ENCODE data around the gene MECP2.

MECP2 gene

DNA sequence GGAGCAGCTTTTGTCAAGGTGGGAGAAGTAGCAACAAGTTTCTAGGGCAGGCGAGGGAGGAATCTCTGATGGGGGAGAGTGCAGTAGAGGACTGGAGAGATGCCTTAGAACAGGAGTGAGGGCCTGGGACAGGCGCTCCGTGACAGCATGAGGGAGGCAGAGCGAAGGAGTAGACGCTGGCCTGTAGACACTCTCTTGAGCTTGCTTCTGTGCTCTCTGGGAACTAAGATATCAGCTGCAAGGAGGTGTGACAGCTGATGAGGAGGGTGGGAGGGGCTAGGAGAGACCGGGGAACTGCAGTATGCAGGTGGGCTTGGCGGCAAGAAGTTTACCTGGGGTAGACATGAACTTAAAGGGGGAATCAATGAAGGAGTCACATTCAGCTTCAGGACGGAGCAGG lies 35.7 kb downstream of the MECP2 start:
- H3K23ac ChIP-seq (ENCODE audit: low read length), result no peak overlapping the region
- H2BK5ac ChIP-seq (ENCODE audit: low read depth, low read length, poor library complexity), result no peak overlapping the region
- no peak overlapping the region for H3K4me3 ChIP-seq (ENCODE audit: low read depth, low read length)
- H4K12ac ChIP-seq (ENCODE audit: low read depth, low read length), result no peak overlapping the region
- peaks cover 0 to 5% of the 10 kb centered on the region in 2 experiments for H3K4me1 ChIP-seq (ENCODE audit: control insufficient read depth in 1 of 2, insufficient read depth in 2 of 2, low read length in 2 of 2)
- H2AK5ac ChIP-seq (ENCODE audit: low read length), result no peak overlapping the region
- H3K79me1 ChIP-seq (ENCODE audit: low read length), result no peaks in the 10 kb centered on the region
- no peaks in the 10 kb centered on the region for H3K9me3 ChIP-seq (ENCODE audit: insufficient read depth, low read depth, low read length)
- peak overlapping the region; percentile 12 for H3K4ac ChIP-seq (ENCODE audit: low read depth, low read length)
- WGBS (ENCODE audit: extremely low coverage, insufficient coverage, insufficient read length), result no CpG with 5 or more reads among the region's 8 CpGs
- no peak overlapping the region for H4K91ac ChIP-seq (ENCODE audit: low read depth, low read length)
- no peak overlapping the region for H2AFZ ChIP-seq (ENCODE audit: insufficient read depth, low read length, poor library complexity)
- no peak overlapping the region for H3K27ac ChIP-seq (ENCODE audit: low read depth, low read length)
- H3K79me2 ChIP-seq (ENCODE audit: control insufficient read depth, insufficient read depth, low read length, poor library complexity), result peaks cover 4% of the 10 kb centered on the region
- no peak overlapping the region for H3K18ac ChIP-seq (ENCODE audit: low read length)
- no peak for DNase-seq
- H3K9ac ChIP-seq (ENCODE audit: low read length), result no peak overlapping the region
- no peak overlapping the region for H3K14ac ChIP-seq (ENCODE audit: low read length)
- H3K36me3 ChIP-seq (ENCODE audit: control insufficient read depth in 1 of 2, insufficient read depth in 2 of 2, low read length in 2 of 2), result peaks cover 3 to 5% of the 10 kb centered on the region in 2 experiments
- H4K8ac ChIP-seq (ENCODE audit: low read depth, low read length), result no peak overlapping the region
- no peaks in the 10 kb centered on the region for H3K27me3 ChIP-seq (ENCODE audit: insufficient read depth, low read length)
- H3K4me2 ChIP-seq (ENCODE audit: low read length), result no peak overlapping the region
- no peak overlapping the region for H2BK120ac ChIP-seq (ENCODE audit: insufficient read depth, low read length, poor library complexity)
- H2BK12ac ChIP-seq (ENCODE audit: low read length), result no peak overlapping the region

DNA sequence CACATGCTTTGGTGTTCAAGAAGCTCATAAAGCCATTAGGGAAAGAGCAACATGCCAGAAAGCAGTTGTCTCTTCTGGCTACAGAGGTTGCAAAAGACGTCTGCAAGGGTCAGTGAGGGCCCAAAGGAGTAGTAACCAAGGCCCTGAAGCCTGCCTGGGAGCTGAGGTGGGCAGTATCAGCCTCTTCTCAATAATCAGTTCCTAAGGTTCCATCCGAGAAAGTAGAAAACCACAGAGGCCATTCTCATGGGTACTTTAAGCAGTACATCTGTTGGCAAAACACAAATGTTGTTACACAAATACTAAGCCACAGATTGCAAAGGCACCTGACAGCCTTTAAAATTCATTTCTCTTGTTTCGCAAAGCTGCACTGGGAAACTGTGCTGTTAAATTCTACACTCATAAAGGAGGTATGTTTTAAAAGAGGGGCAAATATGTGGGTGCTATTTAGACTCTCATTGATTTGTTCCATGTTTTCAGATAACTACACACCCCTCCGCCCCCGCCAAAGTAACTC lies 37.7 kb downstream of the MECP2 start:
- H3K4me1 ChIP-seq (ENCODE audit: control insufficient read depth in 1 of 2, insufficient read depth in 2 of 2, low read length in 2 of 2), result peaks cover 0 to 5% of the 10 kb centered on the region in 2 experiments
- no peaks in the 10 kb centered on the region for H3K27me3 ChIP-seq (ENCODE audit: insufficient read depth, low read length)
- no peak overlapping the region for H3K4me2 ChIP-seq (ENCODE audit: low read length)
- no peak overlapping the region for H2BK120ac ChIP-seq (ENCODE audit: insufficient read depth, low read length, poor library complexity)
- no peak overlapping the region for H2AFZ ChIP-seq (ENCODE audit: insufficient read depth, low read length, poor library complexity)
- no peak overlapping the region for H3K4me3 ChIP-seq (ENCODE audit: low read depth, low read length)
- DNase-seq, result no peak
- no peak overlapping the region for H2BK12ac ChIP-seq (ENCODE audit: low read length)
- H3K79me1 ChIP-seq (ENCODE audit: low read length), result no peaks in the 10 kb centered on the region
- H4K12ac ChIP-seq (ENCODE audit: low read depth, low read length), result no peak overlapping the region
- no peak overlapping the region for H3K9ac ChIP-seq (ENCODE audit: low read length)
- no peak overlapping the region for H3K14ac ChIP-seq (ENCODE audit: low read length)
- peaks cover 4% of the 10 kb centered on the region for H3K79me2 ChIP-seq (ENCODE audit: control insufficient read depth, insufficient read depth, low read length, poor library complexity)
- no peak overlapping the region for H2AK5ac ChIP-seq (ENCODE audit: low read length)
- no peak overlapping the region for H3K23ac ChIP-seq (ENCODE audit: low read length)
- no peak overlapping the region for H4K8ac ChIP-seq (ENCODE audit: low read depth, low read length)
- H3K18ac ChIP-seq (ENCODE audit: low read length), result no peak overlapping the region
- no peak overlapping the region for H2BK5ac ChIP-seq (ENCODE audit: low read depth, low read length, poor library complexity)
- H3K4ac ChIP-seq (ENCODE audit: low read depth, low read length), result no peak overlapping the region
- H3K27ac ChIP-seq (ENCODE audit: low read depth, low read length), result no peak overlapping the region
- peaks cover 5% of the 10 kb centered on the region in 2 experiments for H3K36me3 ChIP-seq (ENCODE audit: control insufficient read depth in 1 of 2, insufficient read depth in 2 of 2, low read length in 2 of 2)
- no peak overlapping the region for H4K91ac ChIP-seq (ENCODE audit: low read depth, low read length)
- H3K9me3 ChIP-seq (ENCODE audit: insufficient read depth, low read depth, low read length), result no peaks in the 10 kb centered on the region
- WGBS (ENCODE audit: extremely low coverage, insufficient coverage, insufficient read length), result no CpG with 5 or more reads among the region's 5 CpGs

DNA sequence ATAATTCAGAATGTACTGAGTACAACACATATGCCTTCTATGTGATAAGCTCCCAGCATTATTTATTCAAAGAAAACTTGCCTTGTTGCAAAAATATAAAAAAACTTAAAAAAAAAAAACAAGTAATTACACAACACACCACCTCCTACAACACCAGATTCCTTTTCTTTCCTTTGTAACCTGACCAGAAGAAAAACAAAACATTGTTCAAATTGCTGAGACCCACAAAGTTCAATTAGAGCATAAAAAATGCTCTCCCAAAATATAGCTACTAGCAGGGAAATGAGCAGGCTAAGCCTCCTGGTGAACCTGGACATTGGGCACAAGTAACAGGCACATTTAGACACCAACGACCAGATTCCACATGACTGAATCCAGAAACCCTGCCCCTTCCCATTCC lies 38.3 kb downstream of the MECP2 start:
- Histone ChIP-seq H4K12ac (ENCODE audit: low read depth, low read length) (no peak overlapping the region), H3K79me1 (ENCODE audit: low read length) (no peaks in the 10 kb centered on the region), H3K23ac (ENCODE audit: low read length) (no peak overlapping the region), H3K4ac (ENCODE audit: low read depth, low read length) (no peak overlapping the region), H3K4me3 (ENCODE audit: low read depth, low read length) (no peak overlapping the region), H3K9me3 (ENCODE audit: insufficient read depth, low read depth, low read length) (no peaks in the 10 kb centered on the region), H2AFZ (ENCODE audit: insufficient read depth, low read length, poor library complexity) (no peak overlapping the region), H4K91ac (ENCODE audit: low read depth, low read length) (no peak overlapping the region), H3K4me1 (ENCODE audit: control insufficient read depth in 1 of 2, insufficient read depth in 2 of 2, low read length in 2 of 2) (peaks cover 0 to 3% of the 10 kb centered on the region in 2 experiments), H3K4me2 (ENCODE audit: low read length) (no peak overlapping the region), H2BK12ac (ENCODE audit: low read length) (no peak overlapping the region), H3K27me3 (ENCODE audit: insufficient read depth, low read length) (no peaks in the 10 kb centered on the region), H2BK120ac (ENCODE audit: insufficient read depth, low read length, poor library complexity) (no peak overlapping the region), H3K27ac (ENCODE audit: low read depth, low read length) (no peak overlapping the region), H2AK5ac (ENCODE audit: low read length) (no peak overlapping the region), H3K79me2 (ENCODE audit: control insufficient read depth, insufficient read depth, low read length, poor library complexity) (peaks cover 4% of the 10 kb centered on the region), H3K9ac (ENCODE audit: low read length) (no peak overlapping the region), H3K18ac (ENCODE audit: low read length) (no peak overlapping the region), H4K8ac (ENCODE audit: low read depth, low read length) (no peak overlapping the region), H3K36me3 (ENCODE audit: control insufficient read depth in 1 of 2, insufficient read depth in 2 of 2, low read length in 2 of 2) (peaks cover 5% of the 10 kb centered on the region in 2 experiments), H2BK5ac (ENCODE audit: low read depth, low read length, poor library complexity) (no peak overlapping the region), H3K14ac (ENCODE audit: low read length) (no peak overlapping the region)
- DNase-seq, result no peak
- no CpG with 5 or more reads among the region's 1 CpG for WGBS (ENCODE audit: extremely low coverage, insufficient coverage, insufficient read length)

DNA sequence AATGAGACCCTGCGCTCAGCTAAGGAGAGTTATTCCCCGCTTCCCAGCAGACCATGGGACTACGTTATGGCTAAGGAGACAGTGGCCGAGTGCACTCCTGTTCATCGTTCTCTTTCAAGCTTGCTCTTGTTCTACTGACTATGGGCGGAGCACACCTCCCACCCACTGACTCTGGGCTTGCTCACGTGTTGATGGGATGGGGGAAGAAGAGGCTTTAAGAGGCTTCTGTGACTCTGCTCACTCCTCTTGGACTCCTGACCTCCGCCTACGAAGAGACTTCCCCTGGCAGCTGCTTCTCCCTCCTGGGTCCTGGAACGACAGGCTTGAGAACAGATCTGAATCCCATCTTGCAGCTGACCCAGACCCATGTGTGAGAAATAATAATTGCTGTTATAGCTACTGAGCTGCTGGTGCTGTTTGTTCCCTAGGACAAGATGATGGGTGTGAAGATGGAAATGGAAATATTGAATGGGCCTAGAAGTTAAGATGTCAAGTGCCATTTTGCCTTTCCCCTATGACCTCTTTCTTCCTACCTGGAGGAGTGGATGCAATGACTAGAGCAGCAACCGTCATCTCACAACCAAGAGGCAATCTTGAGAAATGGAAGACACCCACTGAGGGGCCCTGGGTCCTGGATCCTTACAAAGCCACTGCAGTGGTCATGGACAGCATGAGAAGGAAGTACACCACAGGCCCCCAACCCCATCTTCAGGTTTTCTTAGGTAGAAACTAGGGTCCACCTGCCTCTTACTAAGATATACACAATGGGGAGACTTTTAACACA lies 39.1 kb downstream of the MECP2 start:
- H3K79me2 ChIP-seq (ENCODE audit: control insufficient read depth, insufficient read depth, low read length, poor library complexity), result peaks cover 2% of the 10 kb centered on the region
- no peak overlapping the region for H3K4me2 ChIP-seq (ENCODE audit: low read length)
- H3K9me3 ChIP-seq (ENCODE audit: insufficient read depth, low read depth, low read length), result no peaks in the 10 kb centered on the region
- H3K4me3 ChIP-seq (ENCODE audit: low read depth, low read length), result no peak overlapping the region
- no peak overlapping the region for H3K14ac ChIP-seq (ENCODE audit: low read length)
- H3K23ac ChIP-seq (ENCODE audit: low read length), result no peak overlapping the region
- no peak overlapping the region for H2AK5ac ChIP-seq (ENCODE audit: low read length)
- H4K91ac ChIP-seq (ENCODE audit: low read depth, low read length), result no peak overlapping the region
- no peak overlapping the region for H2BK120ac ChIP-seq (ENCODE audit: insufficient read depth, low read length, poor library complexity)
- H3K9ac ChIP-seq (ENCODE audit: low read length), result no peak overlapping the region
- H3K4ac ChIP-seq (ENCODE audit: low read depth, low read length), result no peak overlapping the region
- no peak for DNase-seq
- H3K36me3 ChIP-seq (ENCODE audit: control insufficient read depth in 1 of 2, insufficient read depth in 2 of 2, low read length in 2 of 2), result peaks cover 5% of the 10 kb centered on the region in 2 experiments
- no peak overlapping the region for H4K8ac ChIP-seq (ENCODE audit: low read depth, low read length)
- H4K12ac ChIP-seq (ENCODE audit: low read depth, low read length), result no peak overlapping the region
- no peak overlapping the region for H2AFZ ChIP-seq (ENCODE audit: insufficient read depth, low read length, poor library complexity)
- no peak overlapping the region for H3K27ac ChIP-seq (ENCODE audit: low read depth, low read length)
- no peak overlapping the region for H2BK5ac ChIP-seq (ENCODE audit: low read depth, low read length, poor library complexity)
- no peaks in the 10 kb centered on the region for H3K79me1 ChIP-seq (ENCODE audit: low read length)
- no peaks in the 10 kb centered on the region for H3K4me1 ChIP-seq (ENCODE audit: control insufficient read depth in 1 of 2, insufficient read depth in 2 of 2, low read length in 2 of 2)
- WGBS (ENCODE audit: extremely low coverage, insufficient coverage, insufficient read length), result no CpG with 5 or more reads among the region's 11 CpGs
- H2BK12ac ChIP-seq (ENCODE audit: low read length), result no peak overlapping the region
- no peak overlapping the region for H3K18ac ChIP-seq (ENCODE audit: low read length)
- H3K27me3 ChIP-seq (ENCODE audit: insufficient read depth, low read length), result no peaks in the 10 kb centered on the region
